Testis (tissue), 3 donors: ENCODE data around the gene ZFYVE28. TPM values are rescaled to one million over a fixed set of nuclear protein-coding genes. Genes with fewer than 3 reads are reported as not detected.
"Not testable (repeated sequence)": the region's sequence is repeated elsewhere in the genome, so short reads cannot be mapped to it uniquely, and the experiment has no call there.

Source experiments
- DNase-seq: peaks from one replicate; pipeline ENCODE4 v3.0.0-alpha.2; 2019
- H3K27ac ChIP-seq, 2 donors: fragments of 200-600 bp; sonication (generic); one replicate each; pipeline ENCODE4 v1.5.1; 2019
- H3K27me3 ChIP-seq: fragments of 200-600 bp; sonication (generic); one replicate; pipeline ENCODE4 v1.5.1; 2019
- H3K36me3 ChIP-seq: fragments of 200-600 bp; sonication (generic); one replicate; pipeline ENCODE4 v1.5.1; 2017; ENCODE audit warnings: low read depth; ENCODE audit errors: missing control alignments
- H3K4me1 ChIP-seq: fragments of 200-600 bp; sonication (generic); one replicate; pipeline ENCODE4 v1.5.1; 2019
- H3K4me3 ChIP-seq, 2 donors: fragments of 200-600 bp; sonication (generic); one replicate each; pipeline ENCODE4 v1.5.1; 2017 to 2019
- H3K9me3 ChIP-seq: fragments of 200-600 bp; sonication (generic); one replicate; pipeline ENCODE4 v1.5.1; 2017
- POLR2A ChIP-seq: fragments of 450-650 bp; IDR thresholded peaks from one replicate; pipeline ENCODE4 v1.6.1; 2017; ENCODE audit warnings: antibody characterized with exemption, mild to moderate bottlenecking, moderate library complexity
- whole genome bisulfite sequencing, 2 donors: methylation state at CpG; one replicate each; pipeline ENCODE4 v1.1.5; 2018; 5-methylcytosine and 5-hydroxymethylcytosine counted together
- intact Hi-C: fragments of 100-400 bp; cut with DNase I; formaldehyde crosslinking; loops from one replicate; pipeline ENCODE4 v1.15.1; 2023; ENCODE audit warnings: low total_unique reads
- polyA plus RNA-seq: library from polyadenylated mRNA; stranded (reverse); fragments of 350-450 nt; fragmentation: Illumina TruSeq; extraction: RNeasy Lipid Tissue Mini Kit (QIAGEN cat#74804); gene quantifications from one replicate; pipeline ENCODE4 v1.2.3, GENCODE V29; 2014; ENCODE audit warnings: low read depth, low replicate concordance; ENCODE audit not compliant: insufficient read depth
- total RNA-seq, 2 donors: library from RNA; depleted of rRNA; stranded (reverse); fragments of >200 nt; gene quantifications; one replicate each; pipeline ENCODE4 v1.2.3, GENCODE V29; 2016
- TF ChIP-seq, protein P1 (sequence below), 3 experiments: fragments of 450-650 bp in 2 of 3; fragments of 200-600 bp in 1 of 3; sonication (generic) in 1 of 3; IDR thresholded peaks; one replicate each; pipeline ENCODE4 v1.5.1; 2016 to 2019; ENCODE audit warnings: antibody characterized with exemption in 3 of 3, mild to moderate bottlenecking in 2 of 3, moderate library complexity in 1 of 3

ZFYVE28 gene
- total and polyA plus RNA-seq, 3 donors from 2014 or later, result 14.7 to 55.3 (median 40.5) TPM

DNA sequence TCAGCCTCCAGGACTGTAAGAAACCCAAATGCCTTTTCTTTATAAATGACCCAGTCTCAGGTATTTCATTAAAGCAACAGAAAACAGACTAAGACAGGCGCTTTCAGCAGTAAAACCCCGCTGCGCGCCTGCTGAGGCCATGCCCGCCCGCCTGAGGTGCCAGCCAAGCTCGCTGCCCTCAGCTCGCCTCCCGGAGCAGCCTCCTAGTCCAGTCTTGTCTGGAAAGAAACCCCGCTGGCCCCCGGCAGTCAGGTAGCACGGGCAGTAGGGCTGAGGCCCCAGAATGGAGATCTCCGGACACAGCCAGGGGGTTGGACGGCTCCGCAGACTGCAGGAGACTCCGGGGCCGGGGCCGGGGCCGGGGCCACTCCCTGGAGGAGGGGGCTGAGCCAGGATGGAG, 31.7 kb downstream of the ZFYVE28 start:
- TF ChIP-seq, protein P1, sequence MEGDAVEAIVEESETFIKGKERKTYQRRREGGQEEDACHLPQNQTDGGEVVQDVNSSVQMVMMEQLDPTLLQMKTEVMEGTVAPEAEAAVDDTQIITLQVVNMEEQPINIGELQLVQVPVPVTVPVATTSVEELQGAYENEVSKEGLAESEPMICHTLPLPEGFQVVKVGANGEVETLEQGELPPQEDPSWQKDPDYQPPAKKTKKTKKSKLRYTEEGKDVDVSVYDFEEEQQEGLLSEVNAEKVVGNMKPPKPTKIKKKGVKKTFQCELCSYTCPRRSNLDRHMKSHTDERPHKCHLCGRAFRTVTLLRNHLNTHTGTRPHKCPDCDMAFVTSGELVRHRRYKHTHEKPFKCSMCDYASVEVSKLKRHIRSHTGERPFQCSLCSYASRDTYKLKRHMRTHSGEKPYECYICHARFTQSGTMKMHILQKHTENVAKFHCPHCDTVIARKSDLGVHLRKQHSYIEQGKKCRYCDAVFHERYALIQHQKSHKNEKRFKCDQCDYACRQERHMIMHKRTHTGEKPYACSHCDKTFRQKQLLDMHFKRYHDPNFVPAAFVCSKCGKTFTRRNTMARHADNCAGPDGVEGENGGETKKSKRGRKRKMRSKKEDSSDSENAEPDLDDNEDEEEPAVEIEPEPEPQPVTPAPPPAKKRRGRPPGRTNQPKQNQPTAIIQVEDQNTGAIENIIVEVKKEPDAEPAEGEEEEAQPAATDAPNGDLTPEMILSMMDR (IDR thresholded peaks at IDR 0.05), result no peak
- no peak for TF ChIP-seq POLR2A
- Histone ChIP-seq H3K27ac (no peak overlapping the region), H3K9me3 (no peaks in the 10 kb centered on the region), H3K4me3 (peak overlapping the region in 1 of 2 donors; percentile 50), H3K36me3 (no peaks in the 10 kb centered on the region), H3K4me1 (peaks cover 8% of the 10 kb centered on the region), H3K27me3 (no peaks in the 10 kb centered on the region)
- intact Hi-C loops, result no loop called here
- no peak for DNase-seq
- 67 to 99% methylated on average over 11 to 19 of the region's 19 CpGs for WGBS, 2 donors

DNA sequence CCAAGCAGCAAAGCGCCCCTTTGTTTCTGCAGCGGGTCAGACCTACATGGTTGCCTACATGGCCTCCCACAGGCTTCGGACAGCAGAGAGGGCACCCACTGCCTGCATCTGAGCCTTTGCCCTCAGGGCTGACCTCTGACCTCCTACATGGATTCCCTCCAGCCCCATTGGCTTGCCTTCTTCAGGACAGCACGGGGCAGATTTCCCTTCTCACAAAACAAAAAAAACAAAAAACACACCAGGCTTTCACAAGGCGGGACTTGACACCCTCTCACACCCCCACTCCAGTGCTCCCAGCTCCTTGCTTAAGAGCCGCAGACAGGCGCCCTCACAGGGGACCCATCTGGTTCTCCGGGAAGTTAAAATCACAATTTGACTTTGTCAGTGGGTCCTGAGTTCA, 32.9 kb downstream of the ZFYVE28 start:
- TF ChIP-seq POLR2A, result no peak
- 94 to 96% methylated on average over 8 of the region's 8 CpGs for WGBS, 2 donors
- Histone ChIP-seq H3K27ac (no peak overlapping the region), H3K9me3 (no peaks in the 10 kb centered on the region), H3K4me1 (peaks cover 8% of the 10 kb centered on the region), H3K4me3 (no peak overlapping the region), H3K36me3 (no peaks in the 10 kb centered on the region), H3K27me3 (no peaks in the 10 kb centered on the region)
- DNase-seq, result no peak
- intact Hi-C loops, result no loop called here

DNA sequence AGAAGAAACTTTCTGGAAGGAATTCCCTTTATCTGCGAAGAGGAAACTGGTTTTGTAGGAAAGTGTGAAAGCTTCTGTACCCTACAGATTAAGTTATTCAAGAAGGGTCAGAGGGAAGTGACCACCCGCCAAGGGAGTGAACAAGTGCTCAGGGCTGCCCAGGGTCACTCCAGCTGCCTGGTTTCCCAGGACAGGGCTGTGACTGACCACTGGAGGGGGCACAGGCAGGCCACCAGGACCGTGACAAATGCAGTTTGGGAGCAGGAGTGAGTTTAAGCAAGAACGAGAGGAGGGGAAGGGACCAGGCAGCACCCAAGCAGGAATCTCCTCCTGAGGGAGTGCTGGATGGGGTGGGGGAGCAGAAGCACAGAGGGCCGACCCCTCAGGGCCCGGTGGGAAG, 34.2 kb downstream of the ZFYVE28 start:
- H3K27me3 ChIP-seq, result no peaks in the 10 kb centered on the region
- no peaks in the 10 kb centered on the region for H3K9me3 ChIP-seq
- intact Hi-C loops, result no loop called here
- no peak overlapping the region for H3K4me3 ChIP-seq
- no peaks in the 10 kb centered on the region for H3K36me3 ChIP-seq
- H3K27ac ChIP-seq, result no peak overlapping the region
- TF ChIP-seq POLR2A, result no peak
- TF ChIP-seq, protein P1 (IDR thresholded peaks at IDR 0.05), result no peak
- peaks cover 8% of the 10 kb centered on the region for H3K4me1 ChIP-seq
- no peak for DNase-seq
- 87 to 88% methylated on average over 6 of the region's 6 CpGs for WGBS, 2 donors

- no peak overlapping the region for H3K4me3 ChIP-seq
- peaks cover 7% of the 10 kb centered on the region for H3K4me1 ChIP-seq
- DNase-seq, result no peak
- TF ChIP-seq, protein P1 (IDR thresholded peaks at IDR 0.05), result no peak
- TF ChIP-seq POLR2A, result no peak
- H3K27me3 ChIP-seq, result no peaks in the 10 kb centered on the region
- no peaks in the 10 kb centered on the region for H3K9me3 ChIP-seq
- no peak overlapping the region for H3K27ac ChIP-seq
- 94% methylated on average over 5 of the region's 5 CpGs for WGBS, 2 donors
- H3K36me3 ChIP-seq, result no peaks in the 10 kb centered on the region
- intact Hi-C loops, result no loop called here
Measured at GRCh38 chr4:2383760-2384159, 34.7 kb downstream of the ZFYVE28 start.

GRCh38 chr4:2383220-2383631, 35.2 kb downstream of the ZFYVE28 start:
- intact Hi-C loops, H3K9me3 ChIP-seq, H3K4me1 ChIP-seq, H3K4me3 ChIP-seq, DNase-seq, H3K27me3 ChIP-seq, H3K27ac ChIP-seq, H3K36me3 ChIP-seq: not testable (repeated sequence)
- whole genome bisulfite sequencing, 2 donors, result 89 to 93% methylated on average over 8 of the region's 8 CpGs

DNA sequence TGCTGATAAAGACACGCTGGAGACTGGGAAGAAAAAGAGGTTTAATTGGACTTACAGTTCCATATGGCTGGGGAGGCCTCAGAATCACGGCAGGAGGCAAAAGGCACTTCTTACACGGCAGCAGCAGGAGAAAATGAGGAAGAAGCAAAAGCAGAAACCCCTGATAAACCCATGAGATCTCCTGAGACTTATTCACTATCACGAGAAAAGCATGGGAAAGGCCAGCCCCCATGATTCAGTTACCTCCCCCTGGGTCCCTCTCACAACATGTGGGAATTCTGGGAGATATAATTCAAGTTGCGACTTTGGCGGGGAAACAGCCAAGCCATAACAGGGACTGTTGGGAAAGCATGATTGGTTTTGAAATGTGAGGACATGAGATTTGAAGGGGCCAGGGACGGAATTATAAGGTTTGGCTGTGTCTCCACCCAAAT, 35.7 kb downstream of the ZFYVE28 start:
- WGBS, 2 donors, result 83 to 87% methylated on average over 7 of the region's 7 CpGs
- intact Hi-C loops, DNase-seq: not testable (repeated sequence)

DNA sequence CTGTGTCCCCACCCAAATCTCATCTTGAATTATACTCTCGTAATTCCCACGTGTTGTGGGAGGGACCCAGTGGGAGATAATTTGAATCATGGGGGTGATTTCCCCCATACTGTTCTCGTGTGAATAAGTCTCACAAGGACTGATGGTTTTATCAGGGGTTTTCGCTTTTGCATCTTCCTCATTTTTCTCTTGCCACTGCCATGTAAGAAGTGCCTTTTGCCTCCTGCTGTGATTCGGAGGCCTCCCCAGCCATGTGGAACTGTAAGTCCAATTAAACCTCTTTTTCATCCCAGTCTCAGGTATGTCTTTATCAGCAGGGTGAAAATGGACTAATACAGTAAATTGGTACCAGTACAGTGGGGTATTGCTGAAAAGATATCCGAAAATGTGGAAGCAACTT, 37.9 kb downstream of the ZFYVE28 start:
- intact Hi-C loops, result not testable (repeated sequence)
- WGBS, 2 donors, result 84 to 89% methylated on average over 6 of the region's 6 CpGs

More for the DNA sequence above, 35.7 kb downstream of the ZFYVE28 start:
- not testable (repeated sequence) for H3K27me3 ChIP-seq, H3K36me3 ChIP-seq, H3K4me1 ChIP-seq, H3K4me3 ChIP-seq, H3K9me3 ChIP-seq, H3K27ac ChIP-seq

More for the DNA sequence above, 37.9 kb downstream of the ZFYVE28 start:
- H3K4me3 ChIP-seq, H3K27ac ChIP-seq, DNase-seq, H3K36me3 ChIP-seq, H3K9me3 ChIP-seq, H3K27me3 ChIP-seq, H3K4me1 ChIP-seq: not testable (repeated sequence)
